Bone marrow (tissue), 2 donors: ENCODE results near the gene ZBTB18.

Experiments used
- DNase-seq, 2 donors: peaks; one replicate each; lab custom pipeline; 2025; lab: John Stamatoyannopoulos, UW

ZBTB18 gene

DNA sequence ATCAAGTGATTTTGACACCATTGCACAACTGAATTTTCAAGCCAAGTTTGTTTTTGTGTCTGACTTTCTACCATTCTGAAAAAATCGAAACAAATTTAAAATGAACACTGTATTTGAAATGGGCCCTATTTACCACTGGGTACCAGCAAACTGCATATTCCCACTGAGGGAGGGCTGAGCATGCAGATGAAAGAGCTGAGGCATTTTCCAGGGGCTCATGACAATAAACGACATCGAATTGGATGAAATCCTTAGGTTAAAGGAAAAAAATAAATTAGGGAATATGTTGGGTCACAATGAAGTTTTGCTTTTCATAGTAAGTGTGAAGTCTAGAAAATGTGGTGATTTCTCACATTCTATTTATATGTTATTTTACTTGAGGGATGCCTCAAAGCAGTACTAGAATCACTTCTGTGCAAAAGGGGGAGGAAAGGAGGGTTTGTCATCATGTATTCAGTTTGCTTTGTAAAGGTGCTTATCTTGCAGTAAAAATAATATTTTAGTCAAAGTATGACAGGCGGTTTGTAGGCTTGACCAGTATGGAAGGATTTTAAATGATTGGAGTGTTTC lies 11.2 kb downstream of the ZBTB18 start:
- no peak for DNase-seq

DNA sequence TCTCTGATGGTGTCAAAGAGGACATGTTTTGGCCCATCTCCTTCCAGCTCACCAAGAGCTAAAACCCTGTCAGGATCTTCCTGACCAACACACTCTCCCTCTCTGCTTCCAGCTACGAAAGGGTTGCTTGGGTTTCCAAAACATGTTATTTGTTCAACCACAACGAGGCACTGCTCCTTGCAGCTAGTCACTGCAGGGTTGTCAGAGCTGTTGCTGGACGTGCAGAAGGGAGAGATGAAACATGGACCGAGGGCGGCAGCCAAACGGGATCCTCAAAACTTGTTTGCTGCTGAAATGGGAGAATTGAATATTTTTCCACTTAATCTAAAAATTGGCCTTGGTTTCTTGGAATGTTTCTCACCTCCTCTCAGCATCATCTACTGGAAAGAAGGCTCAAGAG lies 12.4 kb downstream of the ZBTB18 start:
- DNase-seq = no peak

DNA sequence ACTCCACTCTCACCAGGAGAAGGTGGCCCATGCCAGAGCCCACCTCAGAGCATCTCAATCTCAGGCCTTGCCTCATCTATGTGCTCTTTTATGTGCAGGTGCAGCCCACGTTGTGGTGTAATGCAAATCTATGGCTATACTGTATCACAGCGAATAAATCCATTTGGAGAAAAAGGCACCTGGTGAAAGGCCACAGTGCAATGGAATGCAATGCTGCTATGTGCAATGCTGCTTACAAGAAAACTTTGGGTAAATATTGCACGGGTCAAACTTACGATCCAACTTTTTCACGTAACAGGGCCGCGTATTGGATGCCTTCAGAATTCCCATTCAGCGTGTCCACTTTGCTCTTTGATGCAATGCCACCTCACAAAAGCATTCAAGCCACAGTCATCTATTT lies 13.5 kb downstream of the ZBTB18 start:
- DNase-seq = no peak

DNA sequence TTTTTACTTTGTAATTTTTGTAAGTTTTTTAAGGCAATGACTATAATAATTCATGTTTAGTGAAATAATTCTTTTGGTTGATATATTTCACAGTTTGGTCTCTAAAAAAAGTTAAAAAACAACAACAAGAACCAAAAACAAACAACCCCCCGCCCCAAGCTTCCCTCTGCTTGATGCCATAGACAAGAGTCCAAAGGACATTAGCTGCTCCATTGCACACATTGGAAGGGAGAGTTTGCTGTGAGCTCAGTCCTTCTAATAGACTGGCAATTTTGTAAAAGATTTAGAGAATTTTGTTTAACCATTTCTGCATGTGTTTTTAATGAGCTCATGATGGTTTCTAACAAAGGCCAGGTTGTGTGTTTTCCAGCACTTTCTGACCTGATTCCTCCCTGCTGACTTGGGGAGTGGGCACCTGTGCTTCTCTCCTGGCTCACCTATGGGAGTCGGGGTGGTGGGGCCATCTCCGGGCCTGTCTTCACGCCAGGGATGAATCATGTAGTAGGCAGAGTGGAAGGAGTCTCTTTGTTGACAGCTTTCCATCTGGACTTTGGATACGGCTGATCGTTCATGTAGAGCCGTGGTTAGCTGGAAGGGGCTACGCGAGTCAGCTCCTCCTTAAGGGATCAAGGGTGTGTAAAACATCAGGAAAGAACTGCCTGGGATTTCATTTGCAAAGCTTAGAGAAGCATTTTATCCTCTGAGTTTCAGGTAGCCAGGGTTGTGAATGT lies 14.1 kb downstream of the ZBTB18 start:
- no peak for DNase-seq

DNA sequence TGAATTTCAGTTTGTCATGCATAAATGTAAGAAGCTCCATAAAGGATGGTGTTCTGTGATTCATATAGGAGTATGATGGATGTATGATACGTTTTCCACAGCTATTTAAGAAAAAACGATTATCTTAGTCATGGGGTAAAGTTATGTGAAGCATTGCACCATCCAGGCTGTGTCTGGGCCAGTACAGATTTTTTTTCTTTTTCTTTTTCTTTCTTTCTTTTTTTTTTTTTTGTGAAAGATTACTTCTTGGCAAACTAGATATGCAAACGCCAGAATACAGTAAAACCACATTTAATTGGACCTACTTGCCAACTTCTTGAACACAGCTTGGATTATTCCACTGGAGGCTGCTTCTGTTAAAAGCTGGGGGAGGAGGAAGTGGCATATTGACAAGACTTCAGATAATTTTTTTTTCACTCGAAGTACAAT lies 14.9 kb downstream of the ZBTB18 start:
- no peak for DNase-seq

DNA sequence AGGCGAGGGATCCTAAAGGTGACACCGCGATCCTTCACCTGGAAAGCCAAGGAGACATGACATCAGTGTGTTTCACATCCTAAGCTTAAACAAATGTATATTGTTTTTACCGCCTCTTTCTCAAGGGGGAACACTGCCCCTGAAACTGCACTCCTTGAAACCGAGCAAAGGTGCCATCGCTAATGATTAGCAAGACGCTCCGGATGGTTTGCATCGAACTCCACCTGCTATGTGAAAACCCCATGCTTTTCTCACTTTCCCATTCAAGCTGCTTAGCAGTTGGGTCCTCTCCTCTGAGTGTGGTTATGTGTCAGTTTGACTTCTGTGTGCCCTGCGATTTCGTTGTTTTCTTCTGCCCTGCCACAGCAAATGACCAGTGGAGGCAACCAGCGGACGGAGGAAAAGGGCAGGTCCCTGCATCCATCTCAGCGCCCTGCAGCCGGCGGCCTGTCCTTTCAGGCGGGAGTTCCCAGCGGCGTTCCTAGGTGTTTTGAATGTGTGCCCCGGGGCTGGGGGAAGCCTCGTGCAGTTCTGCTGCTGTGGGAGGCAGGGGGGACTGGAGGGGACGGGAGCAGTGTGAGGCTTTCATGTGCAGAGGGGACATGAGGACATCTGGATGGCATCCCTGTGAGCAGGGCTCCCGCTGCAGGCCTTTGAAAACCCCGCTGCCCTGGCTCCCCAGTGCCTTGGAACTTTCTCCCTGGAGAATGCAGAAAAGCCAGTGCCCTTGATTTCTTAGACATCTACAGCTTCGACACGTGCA lies 16.1 kb downstream of the ZBTB18 start:
- no peak for DNase-seq

DNA sequence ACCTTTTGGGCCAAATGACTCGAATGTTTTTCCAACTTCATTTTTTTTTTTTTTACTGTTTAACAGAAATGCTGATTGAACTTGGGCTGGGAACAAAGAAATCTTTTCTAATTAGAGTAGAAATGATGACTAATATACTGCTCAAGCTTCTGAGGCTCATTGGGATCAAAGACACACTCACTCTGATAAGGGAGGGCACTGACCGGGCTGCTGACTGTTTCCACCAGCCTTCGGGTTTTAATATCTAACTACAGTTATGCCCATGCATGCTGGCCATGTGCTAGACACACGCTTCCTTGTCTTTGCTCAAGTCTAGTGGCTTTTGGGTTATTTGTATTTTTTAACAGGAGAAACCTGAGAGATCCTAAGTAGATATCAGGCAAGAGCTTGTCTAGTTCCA lies 16.8 kb downstream of the ZBTB18 start:
- DNase-seq = no peak

DNA sequence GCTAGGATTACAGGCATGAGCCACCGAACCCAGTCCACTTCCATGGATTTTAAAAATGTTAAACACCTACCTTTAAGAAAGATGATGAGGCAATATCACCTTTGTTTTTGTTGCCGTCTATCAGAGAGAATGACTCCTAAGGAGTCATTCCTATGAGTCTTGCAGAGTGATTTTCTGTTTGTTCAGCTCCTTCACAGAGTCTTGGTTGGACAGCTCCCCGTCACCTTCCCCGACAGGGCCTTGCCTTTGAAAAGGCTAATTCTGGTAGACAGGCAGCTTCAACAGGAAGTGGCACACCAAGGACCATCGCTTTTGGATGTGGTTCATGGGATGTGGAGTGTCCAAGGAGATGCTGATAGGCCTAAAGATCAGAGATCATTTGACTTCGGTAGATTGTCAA lies 17.5 kb downstream of the ZBTB18 start:
- no peak for DNase-seq

DNA sequence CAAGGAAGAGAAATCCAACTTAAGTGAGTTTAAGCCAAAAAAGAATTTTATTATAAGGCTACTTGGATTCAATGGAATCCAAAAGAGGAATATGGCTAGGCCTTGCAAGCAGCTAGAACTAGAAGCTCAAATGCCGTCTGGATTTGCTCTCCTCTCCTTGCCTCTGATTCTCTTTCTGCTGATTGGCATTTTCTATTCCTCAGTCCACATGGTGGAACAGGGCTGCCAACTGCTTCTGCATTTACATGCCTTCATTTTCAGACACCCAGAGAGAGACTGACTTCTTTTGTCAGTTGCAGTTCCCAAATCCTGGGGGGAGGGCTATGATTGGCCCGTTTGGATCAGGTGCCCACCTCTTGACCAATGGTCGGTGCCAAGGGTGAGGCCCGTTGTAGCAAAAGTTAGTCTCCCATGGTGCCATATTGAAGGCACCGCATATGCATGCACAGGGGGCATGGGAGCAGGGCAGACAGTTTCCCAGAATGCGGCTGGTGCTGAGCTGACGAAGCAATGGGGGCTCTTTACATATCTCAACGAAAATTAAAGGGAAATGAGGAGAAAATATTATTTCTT lies 18.3 kb downstream of the ZBTB18 start:
- DNase-seq = no peak

DNA sequence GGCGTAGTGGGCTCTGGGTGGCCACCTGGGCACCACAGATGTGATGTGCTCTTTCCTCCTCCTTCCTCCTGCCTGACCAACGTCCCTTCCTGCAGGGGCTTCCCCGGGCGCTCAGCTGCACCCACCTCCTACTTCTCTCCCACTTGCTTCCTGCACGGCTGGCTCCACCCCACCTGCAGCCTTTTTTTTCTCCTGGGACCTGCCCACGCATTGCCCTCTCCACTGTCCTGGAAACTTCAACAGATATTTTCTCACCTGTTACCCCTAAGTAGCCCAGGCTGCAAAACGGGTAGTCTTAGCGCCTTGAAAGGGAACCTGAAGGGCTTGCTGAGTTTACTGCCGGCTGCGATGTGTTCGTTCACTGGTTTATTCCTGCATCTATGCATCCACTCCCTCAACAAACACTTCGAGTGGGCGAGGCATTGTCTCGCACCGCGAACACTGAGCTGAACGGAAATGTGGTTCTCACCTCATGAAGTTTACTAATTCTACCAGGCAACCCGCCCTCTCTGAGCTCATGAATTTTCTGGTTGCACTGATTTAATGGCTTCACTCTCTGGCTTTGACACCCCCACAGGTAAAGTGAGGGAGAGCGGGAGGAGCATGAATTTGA lies 23.6 kb downstream of the ZBTB18 start:
- no peak for DNase-seq

DNA sequence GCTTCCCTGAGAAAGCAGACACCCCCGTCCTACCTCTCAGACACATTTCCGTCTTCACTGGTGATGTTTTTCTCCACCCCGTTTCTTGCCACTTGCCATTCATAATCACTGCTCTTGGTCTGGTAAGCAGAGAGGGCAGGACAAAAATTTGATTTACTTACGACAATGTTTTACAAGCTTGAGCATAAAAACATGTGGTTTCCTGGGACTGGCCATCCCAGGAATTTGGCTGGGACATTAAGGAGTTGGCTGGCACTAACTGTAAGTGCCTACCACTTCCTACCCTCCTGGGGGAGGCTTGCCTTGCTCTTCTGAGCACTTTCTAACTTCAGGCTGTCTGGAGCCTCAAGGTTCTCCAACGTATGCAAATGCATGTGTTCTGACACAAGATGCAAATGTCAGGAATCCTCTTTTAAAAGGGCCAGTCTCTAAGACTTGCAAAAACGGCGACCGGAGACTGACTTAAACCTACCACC lies 24.2 kb downstream of the ZBTB18 start:
- DNase-seq = no peak

DNA sequence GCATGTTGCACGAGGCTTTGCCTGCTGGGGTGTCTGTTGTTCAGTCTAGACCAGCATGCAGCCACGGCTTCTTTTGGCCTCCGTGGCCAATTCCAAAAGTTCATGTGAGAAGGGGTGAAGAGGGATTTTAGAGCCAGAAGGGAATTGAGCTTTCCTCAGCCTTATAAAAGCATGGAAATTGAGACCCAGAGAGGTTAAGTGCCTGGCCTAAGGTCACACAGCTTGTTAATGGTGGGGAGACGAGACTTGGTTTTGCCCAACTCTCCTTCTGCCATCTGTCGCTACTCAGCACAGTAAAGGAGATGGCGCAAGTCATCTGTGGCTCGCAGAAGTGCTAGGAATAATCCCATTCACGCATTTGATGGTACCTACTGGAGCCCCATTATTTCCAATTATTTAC lies 25.7 kb downstream of the ZBTB18 start:
- DNase-seq = no peak

DNA sequence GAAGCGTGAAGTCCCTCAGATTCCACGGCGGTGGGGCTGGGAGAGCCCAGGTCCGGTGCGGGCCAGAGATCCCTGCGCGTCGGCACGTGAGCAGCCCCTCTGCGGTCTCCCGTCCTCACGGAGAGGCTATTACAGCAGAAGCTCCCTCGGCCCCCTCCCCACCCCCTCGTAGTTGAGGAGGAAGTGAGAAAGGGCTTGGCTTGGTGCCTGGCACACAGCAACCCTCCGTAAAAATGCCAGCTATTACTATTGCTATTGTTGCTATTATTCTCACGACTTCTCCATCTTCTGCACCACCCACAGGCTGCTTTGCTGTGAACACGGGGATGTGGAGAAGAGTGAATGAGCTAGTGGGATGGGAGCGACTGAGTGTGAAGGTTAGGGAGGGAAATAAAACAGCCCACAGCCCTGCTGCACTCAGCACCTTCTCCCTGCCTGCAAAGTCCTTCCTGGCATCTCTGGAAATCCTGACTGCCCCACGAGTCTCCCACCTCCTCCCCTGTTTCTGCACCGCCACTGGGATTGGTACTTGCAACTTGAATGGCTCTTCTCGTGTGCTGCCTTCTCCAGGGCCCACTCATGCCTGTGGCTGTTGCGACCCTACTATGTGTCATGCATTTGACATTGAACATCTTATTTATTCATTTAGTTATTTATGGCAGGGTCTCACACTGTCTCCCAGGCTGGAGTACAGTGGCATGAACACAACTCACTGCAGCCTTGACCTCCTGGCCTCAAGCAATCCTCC lies 26.6 kb downstream of the ZBTB18 start:
- DNase-seq = no peak

DNA sequence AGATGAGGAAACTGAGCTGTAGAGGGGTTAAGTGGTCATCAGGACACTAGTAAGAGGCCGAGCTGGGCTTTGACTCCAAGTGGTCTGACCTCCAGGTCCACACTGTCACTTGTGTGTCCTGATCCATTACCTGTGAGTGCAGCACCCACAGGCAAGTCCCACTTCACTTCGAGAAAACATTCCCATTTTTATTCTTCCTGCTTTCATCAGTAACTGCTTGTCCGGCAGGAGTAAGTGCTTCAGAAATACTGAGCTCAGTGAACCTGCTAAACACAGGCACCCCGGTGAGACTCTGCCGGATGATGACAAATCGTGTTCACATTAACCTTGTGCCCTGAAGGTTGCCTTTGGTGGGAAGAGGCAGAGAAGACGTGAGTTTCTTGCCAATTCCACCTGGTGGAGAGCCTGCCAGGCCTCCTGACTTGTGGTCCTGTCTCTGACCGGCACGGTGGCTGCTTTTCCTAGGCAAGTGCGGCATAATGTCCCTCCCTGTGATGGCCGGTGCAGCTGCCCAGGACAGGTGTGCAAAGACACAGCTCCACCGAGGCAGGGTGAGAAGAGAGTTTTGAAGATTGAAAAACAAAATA lies 29.4 kb downstream of the ZBTB18 start:
- no peak for DNase-seq

DNA sequence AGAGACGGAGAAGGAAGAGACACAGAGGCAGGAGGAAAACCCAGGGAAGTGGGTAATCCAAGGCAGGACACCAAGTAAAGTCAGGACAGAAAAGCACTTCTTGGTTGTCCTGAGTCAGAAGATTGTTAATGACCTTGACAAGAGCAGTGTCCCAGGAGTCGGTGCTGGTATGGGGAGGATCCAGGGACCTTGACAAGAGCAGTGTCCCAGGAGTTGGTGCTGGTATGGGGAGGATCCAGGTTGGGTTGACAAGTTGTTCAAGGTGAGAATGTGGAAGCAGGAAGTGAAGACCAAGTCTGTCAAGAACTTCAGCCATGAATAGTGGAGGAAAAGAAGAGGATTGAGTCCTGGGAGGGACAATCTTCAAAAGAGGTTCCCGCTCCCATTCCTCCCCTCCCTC lies 31.9 kb downstream of the ZBTB18 start:
- DNase-seq = no peak

DNA sequence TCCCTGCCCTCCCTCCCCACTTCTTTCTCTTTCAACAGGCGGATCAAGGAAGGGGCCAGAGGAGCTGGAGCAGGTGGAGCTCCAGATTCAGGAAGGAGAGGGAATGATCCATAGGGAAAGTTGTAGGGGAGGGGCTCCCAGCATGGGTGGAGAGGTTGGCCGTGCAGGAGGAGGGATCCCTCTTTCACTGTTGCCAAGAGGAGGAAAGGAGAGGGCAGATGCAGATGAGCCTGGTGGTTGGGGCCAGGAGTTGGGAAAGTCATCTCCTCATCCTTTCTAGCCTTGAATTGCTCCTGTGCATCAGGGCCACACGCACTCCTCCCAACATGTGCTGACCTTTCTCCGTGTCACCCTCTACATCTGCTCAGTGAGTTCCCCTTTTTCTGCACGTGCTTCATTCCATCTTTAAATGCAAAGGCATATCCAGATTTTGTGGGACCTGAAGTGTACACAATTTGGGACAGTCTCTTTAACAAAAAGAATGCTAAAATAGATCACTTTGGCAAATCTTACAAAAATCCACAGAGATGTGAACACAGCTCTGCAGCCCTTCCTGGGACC lies 32.4 kb downstream of the ZBTB18 start:
- DNase-seq = no peak

DNA sequence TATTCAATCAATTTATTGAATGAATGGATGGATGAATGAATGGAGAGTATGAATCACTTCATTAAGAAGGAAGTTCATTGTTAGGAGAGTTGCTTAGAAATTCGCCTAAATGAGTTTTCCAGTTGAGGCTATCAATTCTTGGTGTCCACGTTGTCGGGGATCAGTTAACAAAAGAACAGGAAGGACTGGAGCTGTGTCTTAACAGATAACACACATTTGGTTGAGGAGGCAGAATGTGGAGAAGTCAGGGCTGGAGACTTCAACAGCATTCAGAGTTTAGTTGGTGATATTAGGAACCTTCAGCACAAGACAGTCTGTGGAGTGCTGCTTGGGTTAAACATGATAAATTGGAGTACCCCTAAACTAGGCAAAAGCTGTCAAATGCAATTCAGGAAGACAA lies 33.7 kb downstream of the ZBTB18 start:
- DNase-seq = no peak

DNA sequence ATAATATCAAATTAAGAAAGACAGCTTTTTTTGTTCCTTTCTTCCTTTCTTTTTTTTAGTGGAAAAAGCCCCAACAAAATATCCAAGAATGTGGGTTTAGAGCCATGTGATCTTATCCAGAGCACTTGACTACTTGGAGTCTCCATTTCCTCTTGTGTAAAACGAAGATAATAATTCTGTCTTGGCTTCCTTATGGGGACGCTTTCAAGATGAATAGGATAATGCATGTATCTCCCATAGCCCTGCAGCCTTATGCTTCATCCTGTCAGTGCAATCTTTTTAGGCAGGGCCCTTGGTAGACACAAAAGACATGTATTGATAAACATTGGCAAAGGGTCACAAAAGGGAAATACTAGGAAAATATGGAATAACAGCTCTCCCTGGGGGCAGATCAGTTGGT lies 34.8 kb downstream of the ZBTB18 start:
- no peak for DNase-seq

DNA sequence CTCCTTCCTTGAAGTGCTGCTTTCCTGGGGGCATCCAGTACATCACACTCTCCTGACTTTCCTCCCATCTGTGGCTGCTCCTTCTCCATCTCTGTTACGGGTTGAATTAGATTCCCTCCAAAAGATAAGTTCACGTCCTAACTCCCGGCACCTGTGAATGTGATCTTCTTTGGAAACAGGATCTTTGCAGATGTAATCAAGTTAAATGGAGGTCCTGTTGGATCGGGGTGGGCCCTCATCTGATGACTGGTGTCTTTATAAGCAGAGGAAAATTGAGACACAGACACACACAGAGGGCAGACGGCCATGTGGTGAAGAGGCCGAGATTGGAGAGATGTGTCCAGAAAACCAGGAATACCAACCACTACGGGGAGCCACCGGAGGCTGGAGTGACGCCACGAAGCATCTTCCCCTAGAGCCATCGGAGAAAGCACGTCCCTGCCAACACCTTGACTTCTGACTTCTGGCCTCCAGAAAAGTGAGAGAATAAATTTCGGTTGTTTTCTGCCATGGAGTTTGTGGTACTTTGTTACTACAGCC lies 36.0 kb downstream of the ZBTB18 start:
- no peak for DNase-seq

DNA sequence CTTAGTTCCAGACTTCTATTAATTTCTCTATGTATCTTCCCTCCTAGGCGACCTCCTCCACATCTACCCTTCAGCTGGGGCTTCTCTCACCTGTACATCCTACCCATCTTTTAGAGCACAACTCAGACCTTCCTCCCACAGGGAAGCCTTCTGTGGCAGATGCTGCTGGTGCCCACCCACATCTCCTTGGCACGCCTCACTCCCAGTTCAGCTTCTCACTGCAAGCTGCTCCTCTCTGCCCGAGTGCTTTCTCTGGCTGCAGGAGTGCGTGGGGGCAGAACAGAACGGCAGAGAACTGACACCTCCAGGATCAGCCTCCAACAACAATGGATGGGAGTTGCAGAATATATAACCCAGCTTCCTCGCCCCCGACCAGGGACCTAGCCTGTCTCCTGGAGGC lies 36.5 kb downstream of the ZBTB18 start:
- no peak for DNase-seq

DNA sequence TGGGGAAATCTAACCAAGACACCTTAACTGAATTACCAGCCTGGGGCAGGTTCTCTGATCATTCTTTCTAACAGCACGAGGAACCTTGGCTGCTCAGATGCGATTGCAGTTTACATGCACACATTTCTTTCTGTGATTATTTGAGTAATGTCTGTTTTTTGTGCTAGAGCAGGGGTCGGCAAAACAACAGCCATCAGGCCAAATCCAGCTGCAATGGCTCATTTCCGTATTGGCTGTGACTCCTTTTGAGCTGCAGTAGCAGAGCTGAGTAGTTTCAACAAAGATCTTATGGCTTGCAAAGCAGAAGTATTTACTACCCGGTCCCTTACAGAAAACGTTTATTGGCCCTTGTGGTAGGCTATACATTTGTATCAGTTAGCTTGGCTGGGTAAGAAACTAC lies 37.1 kb downstream of the ZBTB18 start:
- no peak for DNase-seq
